Ammon's horn (tissue), 1 donor: Measurements from ENCODE around the gene DEDD.
"Not testable (repeated sequence)": the region's sequence is repeated elsewhere in the genome, so short reads cannot be mapped to it uniquely, and the experiment has no call there.

Experiments
- DNase-seq: peaks from one replicate; pipeline ENCODE4 v3.0.0-alpha.2; 2016; ENCODE audit warnings: low spot score

The DEDD gene

GRCh38 chr1:161122967-161123366 is 9.5 kb downstream of the DEDD start:
- DNase-seq: no peak

GRCh38 chr1:161121834-161122233 is 10.6 kb downstream of the DEDD start:
- DNase-seq: peak; percentile 41

GRCh38 chr1:161121042-161121650 is 11.3 kb downstream of the DEDD start:
- no peak for DNase-seq

- DNase-seq: no peak
Observed at GRCh38 chr1:161119092-161119903, 13.2 kb downstream of the DEDD start.

- DNase-seq: peak; percentile 93
Observed at GRCh38 chr1:161117759-161118581, 14.5 kb downstream of the DEDD start, which contains the start of the genes NIT1 and PFDN2. Gene NIT1, plus strand, starts transcription at chr1:161118105. Its CDS starts 72 bp downstream, at chr1:161118177. Gene PFDN2, minus strand, starts transcription at chr1:161118037. Its CDS starts 11 bp downstream, at chr1:161118026.

- not testable (repeated sequence) for DNase-seq
Observed at GRCh38 chr1:161115961-161116360, 16.5 kb downstream of the DEDD start.

GRCh38 chr1:161115132-161115711 is 17.2 kb downstream of the DEDD start:
- DNase-seq: no peak

GRCh38 chr1:161114556-161114955 is 17.9 kb downstream of the DEDD start:
- no peak for DNase-seq

- no peak for DNase-seq
Observed at GRCh38 chr1:161113915-161114314, 18.6 kb downstream of the DEDD start.

- DNase-seq: no peak
Observed at GRCh38 chr1:161111527-161111926, 20.9 kb downstream of the DEDD start.

GRCh38 chr1:161111117-161111516 is 21.4 kb downstream of the DEDD start:
- no peak for DNase-seq

- DNase-seq: no peak
Observed at GRCh38 chr1:161106431-161106830, 26.0 kb downstream of the DEDD start.

GRCh38 chr1:161100556-161100955 is 31.9 kb downstream of the DEDD start:
- DNase-seq: no peak

GRCh38 chr1:161099090-161099802 is 33.2 kb downstream of the DEDD start:
- DNase-seq: no peak

GRCh38 chr1:161098210-161099068 is 34.0 kb downstream of the DEDD start, which contains the start of gene KLHDC9:
Gene KLHDC9, plus strand, starts transcription at chr1:161098361. Its CDS starts 175 bp downstream, at chr1:161098536.
- peak; percentile 79 for DNase-seq

GRCh38 chr1:161096530-161096929 is 35.9 kb downstream of the DEDD start:
- no peak for DNase-seq

GRCh38 chr1:161096015-161096414 is 36.5 kb downstream of the DEDD start:
- no peak for DNase-seq

GRCh38 chr1:161095230-161095629 is 37.2 kb downstream of the DEDD start:
- DNase-seq: no peak

- no peak for DNase-seq
Observed at GRCh38 chr1:161094481-161094880, 38.0 kb downstream of the DEDD start.

- DNase-seq: no peak
Observed at GRCh38 chr1:161092621-161093028, 39.8 kb downstream of the DEDD start.
